Measurements from ENCODE around the gene SNRNP35.

The SNRNP35 gene

GRCh38 chr12:123478762-123479161, 20.8 kb downstream of the SNRNP35 start:
- no peak for TF ChIP-seq USF1 (IDR thresholded peaks at IDR 0.05)
- TF ChIP-seq RAD21 (IDR thresholded peaks at IDR 0.05; ENCODE audit: low read depth): no peak

GRCh38 chr12:123479442-123480180, 21.7 kb downstream of the SNRNP35 start:
- TF ChIP-seq TCF12 (IDR thresholded peaks at IDR 0.05; ENCODE audit: low read depth) (no peak), CEBPB (IDR thresholded peaks at IDR 0.05) (no peak), EGR1 (IDR thresholded peaks at IDR 0.05) (no peak), RAD21 (IDR thresholded peaks at IDR 0.05; ENCODE audit: low read depth) (no peak), MAX (IDR thresholded peaks at IDR 0.05) (no peak), YY1 (IDR thresholded peaks at IDR 0.05; ENCODE audit: low read depth) (no peak), ZBTB7A (IDR thresholded peaks at IDR 0.05; ENCODE audit: low read depth) (no peak), EP300 (IDR thresholded peaks at IDR 0.05; ENCODE audit: borderline replicate concordance) (no peak), CREB1 (IDR thresholded peaks at IDR 0.05; ENCODE audit: low read depth) (no peak), TEAD4 (IDR thresholded peaks at IDR 0.05) (no peak), TAF1 (IDR thresholded peaks at IDR 0.05; ENCODE audit: low read depth) (no peak), USF1 (IDR thresholded peaks at IDR 0.05) (no peak), NFIC (IDR thresholded peaks at IDR 0.05) (no peak)

- no peak for TF ChIP-seq RAD21 (IDR thresholded peaks at IDR 0.05; ENCODE audit: low read depth)
Measured at GRCh38 chr12:123482876-123483275, 24.9 kb downstream of the SNRNP35 start.

GRCh38 chr12:123483602-123484248, 25.8 kb downstream of the SNRNP35 start:
- TF ChIP-seq USF1 (IDR thresholded peaks at IDR 0.05) (no peak), NFIC (IDR thresholded peaks at IDR 0.05) (no peak)

- no peak for TF ChIP-seq ZBTB7A (IDR thresholded peaks at IDR 0.05; ENCODE audit: low read depth)
- TF ChIP-seq RAD21 (IDR thresholded peaks at IDR 0.05; ENCODE audit: low read depth): no peak
- TF ChIP-seq TCF12 (IDR thresholded peaks at IDR 0.05; ENCODE audit: low read depth): no peak
- no peak for TF ChIP-seq TAF1 (IDR thresholded peaks at IDR 0.05; ENCODE audit: low read depth)
- TF ChIP-seq EGR1 (IDR thresholded peaks at IDR 0.05): no peak
- no peak for TF ChIP-seq NFIC (IDR thresholded peaks at IDR 0.05)
- TF ChIP-seq FOXM1 (IDR thresholded peaks at IDR 0.05; ENCODE audit: borderline replicate concordance, low read depth): no peak
- TF ChIP-seq CREB1 (IDR thresholded peaks at IDR 0.05; ENCODE audit: low read depth): no peak
- TF ChIP-seq MAX (IDR thresholded peaks at IDR 0.05): no peak
- TF ChIP-seq EP300 (IDR thresholded peaks at IDR 0.05; ENCODE audit: borderline replicate concordance): no peak
- TF ChIP-seq CEBPB (IDR thresholded peaks at IDR 0.05): no peak
- TF ChIP-seq REST (IDR thresholded peaks at IDR 0.05; ENCODE audit: low read depth): no peak
- TF ChIP-seq TEAD4 (IDR thresholded peaks at IDR 0.05): no peak
- no peak for TF ChIP-seq USF1 (IDR thresholded peaks at IDR 0.05)
- no peak for TF ChIP-seq YY1 (IDR thresholded peaks at IDR 0.05; ENCODE audit: low read depth)
Measured at GRCh38 chr12:123485756-123486155, 27.8 kb downstream of the SNRNP35 start.

- no peak for TF ChIP-seq YY1 (IDR thresholded peaks at IDR 0.05; ENCODE audit: low read depth)
- TF ChIP-seq RAD21 (IDR thresholded peaks at IDR 0.05; ENCODE audit: low read depth): no peak
- TF ChIP-seq TEAD4 (IDR thresholded peaks at IDR 0.05): no peak
- TF ChIP-seq FOXM1 (IDR thresholded peaks at IDR 0.05; ENCODE audit: borderline replicate concordance, low read depth): no peak
- TF ChIP-seq REST (IDR thresholded peaks at IDR 0.05; ENCODE audit: low read depth): no peak
- TF ChIP-seq TAF1 (IDR thresholded peaks at IDR 0.05; ENCODE audit: low read depth): no peak
- TF ChIP-seq TCF12 (IDR thresholded peaks at IDR 0.05; ENCODE audit: low read depth): no peak
- no peak for TF ChIP-seq CREB1 (IDR thresholded peaks at IDR 0.05; ENCODE audit: low read depth)
- TF ChIP-seq ZBTB7A (IDR thresholded peaks at IDR 0.05; ENCODE audit: low read depth): no peak
- TF ChIP-seq CEBPB (IDR thresholded peaks at IDR 0.05): no peak
- TF ChIP-seq MAX (IDR thresholded peaks at IDR 0.05): no peak
- TF ChIP-seq EGR1 (IDR thresholded peaks at IDR 0.05): no peak
- TF ChIP-seq NFIC (IDR thresholded peaks at IDR 0.05): no peak
- no peak for TF ChIP-seq USF1 (IDR thresholded peaks at IDR 0.05)
- no peak for TF ChIP-seq EP300 (IDR thresholded peaks at IDR 0.05; ENCODE audit: borderline replicate concordance)
Measured at GRCh38 chr12:123487428-123487827, 29.5 kb downstream of the SNRNP35 start.
